ENCODE data around the gene MKNK2.
A peak's percentile ranks its signal among the peaks of the same experiment; 100 is the strongest.
"Not testable (repeated sequence)": the region's sequence is repeated elsewhere in the genome, so short reads cannot be mapped to it uniquely, and the experiment has no call there.

MKNK2 gene

GRCh38 chr19:2050991-2051772 is at the start of gene MKNK2:
TSS of gene MKNK2 (minus strand) at chr19:2051244. CDS start at chr19:2050851, 393 bp downstream.
- no peaks in the 10 kb centered on the region for H3K4me1 ChIP-seq (ENCODE audit: insufficient read depth, low read length)
- H3K36me3 ChIP-seq (ENCODE audit: insufficient read depth, low read depth, low read length): peaks cover 8% of the 10 kb centered on the region
- H3K9me3 ChIP-seq (ENCODE audit: insufficient read depth, low read depth, low read length): no peaks in the 10 kb centered on the region
- H3K27ac ChIP-seq (ENCODE audit: low read length): peak within 1 kb of the TSS; percentile 36
- H3K9ac ChIP-seq (ENCODE audit: low read depth, low read length): peak within 1 kb of the TSS; percentile 84; the same call in 1 of the 2 replicates
- H3K4me3 ChIP-seq (ENCODE audit: low read length): peak within 1 kb of the TSS; percentile 88
- H3K27me3 ChIP-seq (ENCODE audit: insufficient read depth, low read length): no peaks in the 10 kb centered on the region

GRCh38 chr19:2100719-2101061 is 49.6 kb upstream of the MKNK2 start:
- H3K27ac ChIP-seq (ENCODE audit: low read length): no peak overlapping the region
- peaks cover 3% of the 10 kb centered on the region; the same call in 1 of the 2 replicates for H3K9me3 ChIP-seq (ENCODE audit: insufficient read depth, low read depth, low read length)
- H3K9ac ChIP-seq (ENCODE audit: low read depth, low read length): no peak overlapping the region
- no peaks in the 10 kb centered on the region for H3K4me1 ChIP-seq (ENCODE audit: insufficient read depth, low read length)
- no peak overlapping the region for H3K4me3 ChIP-seq (ENCODE audit: low read length)
- no peaks in the 10 kb centered on the region for H3K27me3 ChIP-seq (ENCODE audit: insufficient read depth, low read length)
- peaks cover 56% of the 10 kb centered on the region for H3K36me3 ChIP-seq (ENCODE audit: insufficient read depth, low read depth, low read length)

- Histone ChIP-seq H3K27me3 (ENCODE audit: insufficient read depth, low read length) (no peaks in the 10 kb centered on the region), H3K27ac (ENCODE audit: low read length) (no peak overlapping the region), H3K9me3 (ENCODE audit: insufficient read depth, low read depth, low read length) (no peaks in the 10 kb centered on the region), H3K4me3 (ENCODE audit: low read length) (no peak overlapping the region), H3K9ac (ENCODE audit: low read depth, low read length) (no peak overlapping the region), H3K4me1 (ENCODE audit: insufficient read depth, low read length) (no peaks in the 10 kb centered on the region), H3K36me3 (ENCODE audit: insufficient read depth, low read depth, low read length) (peaks cover 50% of the 10 kb centered on the region)
These were observed 49.1 kb upstream of the MKNK2 start for GRCh38 chr19:2099937-2100718.

DNA sequence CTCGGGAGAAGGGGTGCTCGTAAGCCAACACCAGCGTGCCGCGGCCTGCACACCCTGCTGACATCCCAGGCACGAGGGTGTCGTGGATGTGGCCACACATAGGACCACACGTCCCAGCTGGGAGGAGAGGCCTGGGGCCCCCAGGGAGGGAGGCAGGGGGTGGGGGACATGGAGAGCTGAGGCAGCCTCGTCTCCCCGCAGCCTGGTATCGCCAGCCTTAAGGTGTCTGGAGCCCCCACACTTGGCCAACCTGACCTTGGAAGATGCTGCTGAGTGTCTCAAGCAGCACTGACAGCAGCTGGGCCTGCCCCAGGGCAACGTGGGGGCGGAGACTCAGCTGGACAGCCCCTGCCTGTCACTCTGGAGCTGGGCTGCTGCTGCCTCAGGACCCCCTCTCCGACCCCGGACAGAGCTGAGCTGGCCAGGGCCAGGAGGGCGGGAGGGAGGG is 48.0 kb upstream of the MKNK2 start:
- Histone ChIP-seq H3K36me3 (ENCODE audit: insufficient read depth, low read depth, low read length) (peaks cover 42% of the 10 kb centered on the region), H3K9ac (ENCODE audit: low read depth, low read length) (no peak overlapping the region), H3K27me3 (ENCODE audit: insufficient read depth, low read length) (no peaks in the 10 kb centered on the region), H3K27ac (ENCODE audit: low read length) (no peak overlapping the region), H3K4me3 (ENCODE audit: low read length) (no peak overlapping the region), H3K9me3 (ENCODE audit: insufficient read depth, low read depth, low read length) (no peaks in the 10 kb centered on the region), H3K4me1 (ENCODE audit: insufficient read depth, low read length) (no peaks in the 10 kb centered on the region)

GRCh38 chr19:2097886-2098327 is 46.9 kb upstream of the MKNK2 start:
- H3K4me3 ChIP-seq (ENCODE audit: low read length): no peak overlapping the region
- no peak overlapping the region for H3K27ac ChIP-seq (ENCODE audit: low read length)
- H3K27me3 ChIP-seq (ENCODE audit: insufficient read depth, low read length): no peaks in the 10 kb centered on the region
- no peaks in the 10 kb centered on the region for H3K9me3 ChIP-seq (ENCODE audit: insufficient read depth, low read depth, low read length)
- no peaks in the 10 kb centered on the region for H3K4me1 ChIP-seq (ENCODE audit: insufficient read depth, low read length)
- no peak overlapping the region for H3K9ac ChIP-seq (ENCODE audit: low read depth, low read length)
- H3K36me3 ChIP-seq (ENCODE audit: insufficient read depth, low read depth, low read length): peaks cover 30% of the 10 kb centered on the region

GRCh38 chr19:2097203-2097885 is 46.3 kb upstream of the MKNK2 start:
- peak overlapping the region; percentile 8; the same call in 1 of the 2 replicates for H3K9ac ChIP-seq (ENCODE audit: low read depth, low read length)
- peaks cover 27% of the 10 kb centered on the region for H3K36me3 ChIP-seq (ENCODE audit: insufficient read depth, low read depth, low read length)
- no peak overlapping the region for H3K27ac ChIP-seq (ENCODE audit: low read length)

GRCh38 chr19:2096480-2097202 is 45.6 kb upstream of the MKNK2 start, which contains the start of gene IZUMO4:
TSS of gene IZUMO4 (plus strand) at chr19:2096915. CDS start at chr19:2096946, 31 bp downstream.
- Histone ChIP-seq H3K4me1 (ENCODE audit: insufficient read depth, low read length) (no peaks in the 10 kb centered on the region), H3K9ac (ENCODE audit: low read depth, low read length) (peak within 1 kb of the TSS; percentile 48; the same call in 1 of the 2 replicates), H3K4me3 (ENCODE audit: low read length) (peak within 1 kb of the TSS; percentile 66)

More at GRCh38 chr19:2097203-2097885, 46.3 kb upstream of the MKNK2 start:
- Histone ChIP-seq H3K27me3 (ENCODE audit: insufficient read depth, low read length) (no peaks in the 10 kb centered on the region), H3K4me3 (ENCODE audit: low read length) (peak overlapping the region; percentile 66), H3K4me1 (ENCODE audit: insufficient read depth, low read length) (no peaks in the 10 kb centered on the region), H3K9me3 (ENCODE audit: insufficient read depth, low read depth, low read length) (no peaks in the 10 kb centered on the region)

DNA sequence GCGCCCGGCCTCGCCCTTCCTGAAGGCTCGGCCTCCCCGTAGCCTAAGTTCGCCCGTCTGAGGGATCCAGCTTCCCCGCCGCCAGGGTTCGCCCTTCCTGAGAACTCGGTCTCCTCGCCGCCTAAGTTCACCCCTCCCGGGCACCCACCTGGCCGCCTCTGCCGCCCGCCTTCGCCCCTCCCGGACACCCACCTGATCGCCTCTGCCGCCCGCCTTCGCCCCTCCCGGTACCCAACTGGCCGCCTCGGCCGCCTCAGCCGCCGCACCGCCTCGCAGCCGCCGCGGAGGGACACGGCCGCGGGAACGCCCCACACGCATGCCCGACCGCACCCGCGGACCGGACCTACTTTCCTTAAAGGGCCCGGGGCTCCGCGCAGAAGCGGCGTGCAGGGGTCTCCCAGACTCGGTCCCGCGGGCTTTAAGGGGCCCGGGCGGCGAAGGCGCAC is 45.0 kb upstream of the MKNK2 start, which contains the start of gene MOB3A:
Gene MOB3A, minus strand, starts transcription at position 293 of the 446 bp plus-strand sequence. CDS start 17,766 bp downstream, outside the sequence.
- no peaks in the 10 kb centered on the region for H3K9me3 ChIP-seq (ENCODE audit: insufficient read depth, low read depth, low read length)
- no peak within 1 kb of the TSS for H3K27ac ChIP-seq (ENCODE audit: low read length)
- peak within 1 kb of the TSS; percentile 66 for H3K4me3 ChIP-seq (ENCODE audit: low read length)
- H3K4me1 ChIP-seq (ENCODE audit: insufficient read depth, low read length): no peaks in the 10 kb centered on the region
- peaks cover 16% of the 10 kb centered on the region for H3K36me3 ChIP-seq (ENCODE audit: insufficient read depth, low read depth, low read length)
- H3K9ac ChIP-seq (ENCODE audit: low read depth, low read length): peak within 1 kb of the TSS; percentile 48; the same call in 1 of the 2 replicates
- H3K27me3 ChIP-seq (ENCODE audit: insufficient read depth, low read length): no peaks in the 10 kb centered on the region

More at GRCh38 chr19:2096480-2097202, 45.6 kb upstream of the MKNK2 start, which contains the start of gene IZUMO4:
- H3K36me3 ChIP-seq (ENCODE audit: insufficient read depth, low read depth, low read length): peaks cover 21% of the 10 kb centered on the region
- H3K9me3 ChIP-seq (ENCODE audit: insufficient read depth, low read depth, low read length): no peaks in the 10 kb centered on the region
- H3K27me3 ChIP-seq (ENCODE audit: insufficient read depth, low read length): no peaks in the 10 kb centered on the region
- no peak within 1 kb of the TSS for H3K27ac ChIP-seq (ENCODE audit: low read length)

- H3K27ac ChIP-seq (ENCODE audit: low read length); H3K36me3 ChIP-seq (ENCODE audit: insufficient read depth, low read depth, low read length); H3K9me3 ChIP-seq (ENCODE audit: insufficient read depth, low read depth, low read length); H3K9ac ChIP-seq (ENCODE audit: low read depth, low read length); H3K4me1 ChIP-seq (ENCODE audit: insufficient read depth, low read length); H3K27me3 ChIP-seq (ENCODE audit: insufficient read depth, low read length); H3K4me3 ChIP-seq (ENCODE audit: low read length): not testable (repeated sequence)
These were observed 41.0 kb upstream of the MKNK2 start for GRCh38 chr19:2091926-2092525.

- H3K27me3 ChIP-seq (ENCODE audit: insufficient read depth, low read length): no peaks in the 10 kb centered on the region
- no peak overlapping the region for H3K27ac ChIP-seq (ENCODE audit: low read length)
- no peak overlapping the region for H3K4me3 ChIP-seq (ENCODE audit: low read length)
- no peaks in the 10 kb centered on the region for H3K36me3 ChIP-seq (ENCODE audit: insufficient read depth, low read depth, low read length)
- H3K4me1 ChIP-seq (ENCODE audit: insufficient read depth, low read length): peaks cover 4% of the 10 kb centered on the region; the same call in 1 of the 2 replicates
- no peak overlapping the region; the same call in 1 of the 2 replicates for H3K9ac ChIP-seq (ENCODE audit: low read depth, low read length)
- H3K9me3 ChIP-seq (ENCODE audit: insufficient read depth, low read depth, low read length): no peaks in the 10 kb centered on the region
These were observed 38.6 kb upstream of the MKNK2 start for GRCh38 chr19:2089727-2090053.

Data from iPS-20b (cell line).